ENCODE data around the gene COL24A1. TPM values are rescaled to one million over a fixed set of nuclear protein-coding genes. Genes with fewer than 3 reads are reported as not detected.

Gene COL24A1
- total and polyA plus RNA-seq, 8 donors, result 0.02 to 0.34 (median 0.06) TPM; not detected in 3

- peak; percentile 32 for FAIRE-seq
These were observed 92.9 kb downstream of the COL24A1 start for GRCh38 chr1:86063721-86064120.

DNA sequence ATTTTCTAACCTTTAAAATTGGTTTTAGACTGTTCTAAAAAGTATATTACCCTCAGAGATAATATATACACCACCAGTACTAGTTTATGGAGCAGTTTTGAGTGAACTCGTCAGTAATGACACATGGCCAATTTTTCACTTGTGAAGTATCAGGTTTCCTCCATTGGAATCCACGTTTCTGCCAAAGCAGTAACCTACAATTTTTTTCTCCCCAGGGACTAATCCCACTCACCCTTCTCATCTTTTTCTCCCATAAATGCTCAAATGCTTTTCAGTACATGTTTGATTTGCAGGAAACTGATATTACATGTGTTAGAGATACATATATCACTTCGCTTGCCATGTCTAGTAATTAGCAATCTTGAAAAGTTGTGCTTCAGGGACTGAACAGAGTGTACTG is 94.1 kb downstream of the COL24A1 start:
- Histone ChIP-seq H3K4me3 (no peak overlapping the region), H3K27me3 (no peaks in the 10 kb centered on the region), H3K9me3 (no peaks in the 10 kb centered on the region), H3K27ac (no peak overlapping the region), H3K36me3 (no peaks in the 10 kb centered on the region), H3K4me1 (no peaks in the 10 kb centered on the region)
- FAIRE-seq (no peak), DNase-seq (no peak), ATAC-seq (no peak)
- intact Hi-C loops (cut with DNase I), result no loop called here
- WGBS, 2 donors, result 35 to 39% methylated on average over 3 of the region's 3 CpGs
- TF ChIP-seq, protein P1, sequence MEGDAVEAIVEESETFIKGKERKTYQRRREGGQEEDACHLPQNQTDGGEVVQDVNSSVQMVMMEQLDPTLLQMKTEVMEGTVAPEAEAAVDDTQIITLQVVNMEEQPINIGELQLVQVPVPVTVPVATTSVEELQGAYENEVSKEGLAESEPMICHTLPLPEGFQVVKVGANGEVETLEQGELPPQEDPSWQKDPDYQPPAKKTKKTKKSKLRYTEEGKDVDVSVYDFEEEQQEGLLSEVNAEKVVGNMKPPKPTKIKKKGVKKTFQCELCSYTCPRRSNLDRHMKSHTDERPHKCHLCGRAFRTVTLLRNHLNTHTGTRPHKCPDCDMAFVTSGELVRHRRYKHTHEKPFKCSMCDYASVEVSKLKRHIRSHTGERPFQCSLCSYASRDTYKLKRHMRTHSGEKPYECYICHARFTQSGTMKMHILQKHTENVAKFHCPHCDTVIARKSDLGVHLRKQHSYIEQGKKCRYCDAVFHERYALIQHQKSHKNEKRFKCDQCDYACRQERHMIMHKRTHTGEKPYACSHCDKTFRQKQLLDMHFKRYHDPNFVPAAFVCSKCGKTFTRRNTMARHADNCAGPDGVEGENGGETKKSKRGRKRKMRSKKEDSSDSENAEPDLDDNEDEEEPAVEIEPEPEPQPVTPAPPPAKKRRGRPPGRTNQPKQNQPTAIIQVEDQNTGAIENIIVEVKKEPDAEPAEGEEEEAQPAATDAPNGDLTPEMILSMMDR (IDR thresholded peaks at IDR 0.05), result no peak

More at GRCh38 chr1:86063721-86064120, 92.9 kb downstream of the COL24A1 start:
- intact Hi-C loops (cut with DNase I), result no loop called here
- 58 to 61% methylated on average over 1 of the region's 1 CpG for WGBS, 2 donors
- H3K4me3 ChIP-seq, result no peak overlapping the region
- TF ChIP-seq, protein P1 (IDR thresholded peaks at IDR 0.05), result no peak
- DNase-seq (no peak), ATAC-seq (no peak)
- no peaks in the 10 kb centered on the region for H3K9me3 ChIP-seq
- no peak overlapping the region for H3K27ac ChIP-seq
- H3K4me1 ChIP-seq, result no peaks in the 10 kb centered on the region
- no peaks in the 10 kb centered on the region for H3K27me3 ChIP-seq
- H3K36me3 ChIP-seq, result no peaks in the 10 kb centered on the region

DNA sequence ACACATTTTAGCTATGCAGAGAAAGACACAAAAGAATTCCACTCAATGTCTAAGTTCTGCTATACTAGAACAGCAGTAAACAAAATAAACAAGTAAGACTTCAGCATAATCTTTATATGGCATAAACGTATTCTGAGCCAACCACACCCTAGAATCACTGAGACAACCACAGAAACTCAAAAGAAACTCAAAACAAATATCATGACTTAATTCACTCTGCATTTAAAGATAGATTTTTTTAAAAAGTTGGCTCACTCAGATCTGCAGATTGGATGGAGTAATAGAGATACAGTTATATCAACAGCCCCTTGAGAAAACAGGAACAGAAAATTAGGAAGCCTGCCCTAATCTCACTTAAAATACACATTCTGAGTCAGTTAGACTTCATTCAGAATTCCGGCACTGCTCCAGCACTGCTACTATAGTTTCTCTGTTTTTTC is 95.0 kb downstream of the COL24A1 start:
- Histone ChIP-seq H3K27ac (no peak overlapping the region), H3K9me3 (no peaks in the 10 kb centered on the region), H3K36me3 (no peaks in the 10 kb centered on the region), H3K4me3 (no peak overlapping the region), H3K27me3 (no peaks in the 10 kb centered on the region), H3K4me1 (no peaks in the 10 kb centered on the region)
- no peak for FAIRE-seq
- DNase-seq, result no peak
- intact Hi-C loops (cut with DNase I), result no loop called here
- no peak for ATAC-seq
- 51 to 63% methylated on average over 2 of the region's 2 CpGs for WGBS, 2 donors
- TF ChIP-seq, protein P1 (IDR thresholded peaks at IDR 0.05), result no peak

DNA sequence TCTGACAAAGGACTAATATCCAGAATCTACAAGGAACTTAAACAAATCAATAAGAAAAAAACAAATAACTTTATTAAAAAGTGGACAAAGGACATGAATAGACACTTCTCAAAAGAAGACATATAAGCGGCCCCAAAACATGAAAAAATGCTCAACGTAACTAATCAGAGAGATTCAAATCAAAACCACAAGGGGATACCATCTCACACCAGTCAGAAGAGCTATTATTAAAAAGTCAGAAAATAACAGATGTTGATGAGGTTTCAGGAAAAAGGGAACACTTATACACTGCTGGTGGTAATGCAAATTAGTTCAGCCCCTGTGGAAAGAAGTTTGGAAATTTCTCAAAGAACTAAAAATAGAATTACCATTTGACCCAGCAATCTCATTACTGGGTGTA is 102.2 kb downstream of the COL24A1 start:
- no peaks in the 10 kb centered on the region for H3K4me1 ChIP-seq
- TF ChIP-seq, protein P1 (IDR thresholded peaks at IDR 0.05), result no peak
- 76 to 92% methylated on average over 2 of the region's 2 CpGs for WGBS, 2 donors
- H3K27me3 ChIP-seq, result no peaks in the 10 kb centered on the region
- ATAC-seq, result no peak
- H3K4me3 ChIP-seq, result no peak overlapping the region
- H3K9me3 ChIP-seq, result no peaks in the 10 kb centered on the region
- intact Hi-C loops (cut with DNase I), result no loop called here
- no peak for DNase-seq
- FAIRE-seq, result no peak
- H3K36me3 ChIP-seq, result no peaks in the 10 kb centered on the region
- no peak overlapping the region for H3K27ac ChIP-seq

- H3K4me3 ChIP-seq, result no peak overlapping the region
- TF ChIP-seq, protein P1 (IDR thresholded peaks at IDR 0.05), result no peak
- H3K27ac ChIP-seq, result no peak overlapping the region
- FAIRE-seq (no peak), DNase-seq (no peak), ATAC-seq (no peak)
- no peaks in the 10 kb centered on the region for H3K4me1 ChIP-seq
- WGBS, 2 donors, result 62 to 83% methylated on average over 2 of the region's 2 CpGs
- H3K27me3 ChIP-seq, result no peaks in the 10 kb centered on the region
- H3K9me3 ChIP-seq, result no peaks in the 10 kb centered on the region
- intact Hi-C loops (cut with DNase I), result no loop called here
- H3K36me3 ChIP-seq, result no peaks in the 10 kb centered on the region
These were observed 103.4 kb downstream of the COL24A1 start for GRCh38 chr1:86052948-86053698.

Measured in pancreas (tissue), 10 donors.